GM23338 (cell line): ENCODE measurements around the gene AKNA. TPM values are rescaled to one million over a fixed set of nuclear protein-coding genes. Genes with fewer than 3 reads are reported as not detected.

Source experiments
- ATAC-seq: fragments of 200-7000 bp; cut with Tn5 transposase; 3 replicates; pipeline ENCODE4 v1.9.1; 2020
- DNase-seq: peaks from one replicate; pipeline ENCODE4 v3.0.0-alpha.2; 2015; ENCODE audit warnings: low spot score
- H2AFZ ChIP-seq: fragments of 200-600 bp; sonication (generic); 2 replicates; pipeline ENCODE4 v1.8.0; 2016; ENCODE audit warnings: antibody characterized with exemption, mild to moderate bottlenecking, moderate library complexity
- H3F3A ChIP-seq: fragments of 200-600 bp; sonication (generic); replicated peaks from 2 replicates; pipeline ENCODE4 v1.8.0; 2017; ENCODE audit warnings: antibody characterized with exemption, mixed run types, low read depth
- H3K27ac ChIP-seq: fragments of 200-600 bp; sonication (generic); 2 replicates; pipeline ENCODE4 v1.6.1; 2016; ENCODE audit warnings: low read depth
- H3K27me3 ChIP-seq: fragments of 200-600 bp; sonication (generic); 2 replicates; pipeline ENCODE4 v1.8.0; 2016; ENCODE audit warnings: mild to moderate bottlenecking, mixed run types, moderate library complexity; ENCODE audit not compliant: insufficient read depth
- H3K36me3 ChIP-seq: fragments of 200-600 bp; sonication (generic); 2 replicates; pipeline ENCODE4 v1.8.0; 2016; ENCODE audit warnings: mild to moderate bottlenecking; ENCODE audit not compliant: insufficient read depth
- H3K4me1 ChIP-seq: fragments of 200-600 bp; sonication (generic); 2 replicates; pipeline ENCODE4 v1.8.0; 2016; ENCODE audit warnings: mild to moderate bottlenecking, moderate library complexity; ENCODE audit not compliant: insufficient read depth
- H3K4me2 ChIP-seq: fragments of 200-600 bp; sonication (generic); 2 replicates; pipeline ENCODE4 v1.7.1; 2017; ENCODE audit warnings: mixed run types
- H3K4me3 ChIP-seq: fragments of 200-600 bp; sonication (generic); 2 replicates; pipeline ENCODE4 v1.6.1; 2016; ENCODE audit warnings: mixed run types
- H3K79me2 ChIP-seq: fragments of 200-600 bp; sonication (generic); replicated peaks from 2 replicates; pipeline ENCODE4 v1.8.0; 2017; ENCODE audit warnings: mild to moderate bottlenecking; ENCODE audit not compliant: insufficient read depth
- H3K9me2 ChIP-seq: fragments of 200-600 bp; sonication (generic); 2 replicates; pipeline ENCODE4 v1.8.0; 2017; ENCODE audit not compliant: insufficient read depth
- H4K20me1 ChIP-seq: fragments of 200-600 bp; sonication (generic); replicated peaks from 2 replicates; pipeline ENCODE4 v1.8.0; 2017; ENCODE audit warnings: mild to moderate bottlenecking; ENCODE audit not compliant: insufficient read depth
- H3K27ac Mint-ChIP-seq: 2 replicates; pipeline ENCODE4 v1.8.0; 2020; ENCODE audit warnings: inconsistent platforms, mild to moderate bottlenecking, moderate library complexity, mixed read lengths
- H3K27me3 Mint-ChIP-seq: 3 replicates; pipeline ENCODE4 v1.8.0; 2022; ENCODE audit warnings: low read depth, mild to moderate bottlenecking, moderate library complexity, mixed read lengths, inconsistent platforms; ENCODE audit not compliant: insufficient read depth, poor library complexity
- H3K36me3 Mint-ChIP-seq: 3 replicates; pipeline ENCODE4 v1.8.0; 2021; ENCODE audit warnings: low read depth, mild to moderate bottlenecking, inconsistent platforms, moderate library complexity, mixed read lengths
- H3K4me1 Mint-ChIP-seq: 3 replicates; pipeline ENCODE4 v1.8.0; 2020; ENCODE audit warnings: mild to moderate bottlenecking, inconsistent platforms, mixed read lengths
- H3K4me3 Mint-ChIP-seq: 3 replicates; pipeline ENCODE4 v1.8.0; 2021; ENCODE audit warnings: moderate library complexity, mild to moderate bottlenecking, inconsistent platforms, mixed read lengths
- H3K9me3 Mint-ChIP-seq: 3 replicates; pipeline ENCODE4 v1.8.0; 2020; ENCODE audit warnings: moderate library complexity, mild to moderate bottlenecking, inconsistent platforms, mixed read lengths
- CREB1 ChIP-seq: fragments of 250-450 bp; sonication (Bioruptor Pico); IDR thresholded peaks from 2 replicates; pipeline ENCODE4 v1.5.0; 2020; ENCODE audit warnings: low read depth, mild to moderate bottlenecking, moderate library complexity
- STAT1 ChIP-seq: IDR thresholded peaks from one replicate; pipeline ENCODE4 v1.6.1; 2016; ENCODE audit warnings: antibody characterized with exemption; ENCODE audit not compliant: unreplicated experiment
- ZNF114 ChIP-seq: fragments of 250-450 bp; sonication (Bioruptor Pico); IDR thresholded peaks from 2 replicates; pipeline ENCODE4 v1.5.0; 2020; ENCODE audit warnings: mild to moderate bottlenecking, moderate library complexity
- polyA plus RNA-seq: library from polyadenylated mRNA; unstranded; fragments of >200 nt; fragmentation: Nextera tagmentation; extraction: Ambion mirVana; gene quantifications from 2 replicates; pipeline ENCODE4 v1.2.1, GENCODE V29; 2016
- total RNA-seq: library from RNA; depleted of rRNA; stranded (reverse); fragments of >200 nt; shearing (Covaris generic); gene quantifications from 2 replicates; pipeline ENCODE4 v1.2.3, GENCODE V29; 2014
- TF ChIP-seq, protein P1 (sequence below): fragments of 250-450 bp; sonication (Bioruptor Pico); IDR thresholded peaks from 2 replicates; pipeline ENCODE4 v1.5.0; 2020; ENCODE audit warnings: mild to moderate bottlenecking, moderate library complexity
- TF ChIP-seq, protein P2 (sequence below): IDR thresholded peaks from one replicate; pipeline ENCODE4 v1.6.1; 2018; ENCODE audit warnings: antibody characterized with exemption; ENCODE audit not compliant: unreplicated experiment
- TF ChIP-seq, protein P3 (sequence below), 2 experiments: fragments of 200-600 bp in 1 of 2; sonication (generic) in 1 of 2; conservative IDR thresholded peaks; 2 replicates each; pipeline versions ENCODE4 v1.5.1 to v1.6.1; 2016 to 2017; ENCODE audit warnings: antibody characterized with exemption in 2 of 2, low read depth in 2 of 2, mild to moderate bottlenecking in 2 of 2, moderate library complexity in 1 of 2

Gene AKNA
- total and polyA plus RNA-seq, 2 experiments from 2014 or later: 9.0 to 28.1 TPM

DNA sequence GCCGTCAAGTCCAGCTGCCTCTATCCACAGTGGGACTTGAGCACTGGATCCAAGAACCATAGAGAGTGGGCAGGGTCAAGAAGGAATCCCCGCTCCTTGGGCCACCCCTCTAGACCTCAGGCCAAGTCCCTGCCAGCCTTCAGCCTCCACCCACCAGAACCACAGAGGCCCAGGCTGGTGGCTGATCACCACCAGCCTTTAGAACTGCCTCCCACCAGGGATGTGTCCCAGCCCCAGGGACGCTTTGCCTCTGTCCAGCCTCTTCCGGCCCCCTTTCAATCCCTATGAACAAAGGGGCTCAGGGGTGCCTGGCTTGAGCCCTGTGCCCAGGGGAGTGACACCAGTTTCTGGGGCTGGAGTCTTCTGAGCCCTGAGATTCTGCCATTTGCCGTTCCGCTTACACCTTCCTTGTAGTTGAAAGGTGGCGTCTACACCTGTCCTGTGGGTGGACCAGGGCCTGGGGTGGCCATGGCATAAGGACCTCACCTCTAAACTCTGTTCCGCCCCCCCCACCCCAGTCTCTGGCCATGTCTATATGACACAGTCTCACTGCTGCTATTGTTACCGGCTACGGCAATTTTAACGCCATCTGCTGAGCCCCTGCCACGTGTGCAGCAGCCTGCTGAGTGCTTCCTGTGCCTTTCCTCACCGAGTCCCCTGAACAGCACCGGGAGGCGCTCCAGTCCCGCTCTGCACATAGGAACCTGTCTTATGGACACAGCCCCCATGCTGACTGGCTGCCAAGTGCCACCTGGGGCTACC lies 100.6 kb downstream of the AKNA start:
- Mint-ChIP-seq H3K4me1 (peaks cover 23% of the 10 kb centered on the region), H3K36me3 (peaks cover 4% of the 10 kb centered on the region; the same call in 2 of the 3 replicates), H3K4me3 (no peak overlapping the region), H3K27me3 (no peaks in the 10 kb centered on the region), H3K27ac (no peak overlapping the region), H3K9me3 (no peaks in the 10 kb centered on the region; the same call in 2 of the 3 replicates)
- ATAC-seq (no peak), DNase-seq (no peak)
- H3K9me2 ChIP-seq: no peaks in the 10 kb centered on the region
- H3K27ac ChIP-seq: no peak overlapping the region
- H3K36me3 ChIP-seq: 0 out of 2 replicates have a peak, but pooled peaks cover 1% of the 10 kb centered on the region
- no peak overlapping the region for H3K4me3 ChIP-seq
- no peak overlapping the region for H3K4me2 ChIP-seq
- no peak overlapping the region for H2AFZ ChIP-seq
- peaks cover 7% of the 10 kb centered on the region for H3K4me1 ChIP-seq
- TF ChIP-seq CREB1 (CRISPR knock-in tag) (no peak), STAT1 (no peak), ZNF114 (CRISPR knock-in tag) (no peak)
- TF ChIP-seq, protein P1, sequence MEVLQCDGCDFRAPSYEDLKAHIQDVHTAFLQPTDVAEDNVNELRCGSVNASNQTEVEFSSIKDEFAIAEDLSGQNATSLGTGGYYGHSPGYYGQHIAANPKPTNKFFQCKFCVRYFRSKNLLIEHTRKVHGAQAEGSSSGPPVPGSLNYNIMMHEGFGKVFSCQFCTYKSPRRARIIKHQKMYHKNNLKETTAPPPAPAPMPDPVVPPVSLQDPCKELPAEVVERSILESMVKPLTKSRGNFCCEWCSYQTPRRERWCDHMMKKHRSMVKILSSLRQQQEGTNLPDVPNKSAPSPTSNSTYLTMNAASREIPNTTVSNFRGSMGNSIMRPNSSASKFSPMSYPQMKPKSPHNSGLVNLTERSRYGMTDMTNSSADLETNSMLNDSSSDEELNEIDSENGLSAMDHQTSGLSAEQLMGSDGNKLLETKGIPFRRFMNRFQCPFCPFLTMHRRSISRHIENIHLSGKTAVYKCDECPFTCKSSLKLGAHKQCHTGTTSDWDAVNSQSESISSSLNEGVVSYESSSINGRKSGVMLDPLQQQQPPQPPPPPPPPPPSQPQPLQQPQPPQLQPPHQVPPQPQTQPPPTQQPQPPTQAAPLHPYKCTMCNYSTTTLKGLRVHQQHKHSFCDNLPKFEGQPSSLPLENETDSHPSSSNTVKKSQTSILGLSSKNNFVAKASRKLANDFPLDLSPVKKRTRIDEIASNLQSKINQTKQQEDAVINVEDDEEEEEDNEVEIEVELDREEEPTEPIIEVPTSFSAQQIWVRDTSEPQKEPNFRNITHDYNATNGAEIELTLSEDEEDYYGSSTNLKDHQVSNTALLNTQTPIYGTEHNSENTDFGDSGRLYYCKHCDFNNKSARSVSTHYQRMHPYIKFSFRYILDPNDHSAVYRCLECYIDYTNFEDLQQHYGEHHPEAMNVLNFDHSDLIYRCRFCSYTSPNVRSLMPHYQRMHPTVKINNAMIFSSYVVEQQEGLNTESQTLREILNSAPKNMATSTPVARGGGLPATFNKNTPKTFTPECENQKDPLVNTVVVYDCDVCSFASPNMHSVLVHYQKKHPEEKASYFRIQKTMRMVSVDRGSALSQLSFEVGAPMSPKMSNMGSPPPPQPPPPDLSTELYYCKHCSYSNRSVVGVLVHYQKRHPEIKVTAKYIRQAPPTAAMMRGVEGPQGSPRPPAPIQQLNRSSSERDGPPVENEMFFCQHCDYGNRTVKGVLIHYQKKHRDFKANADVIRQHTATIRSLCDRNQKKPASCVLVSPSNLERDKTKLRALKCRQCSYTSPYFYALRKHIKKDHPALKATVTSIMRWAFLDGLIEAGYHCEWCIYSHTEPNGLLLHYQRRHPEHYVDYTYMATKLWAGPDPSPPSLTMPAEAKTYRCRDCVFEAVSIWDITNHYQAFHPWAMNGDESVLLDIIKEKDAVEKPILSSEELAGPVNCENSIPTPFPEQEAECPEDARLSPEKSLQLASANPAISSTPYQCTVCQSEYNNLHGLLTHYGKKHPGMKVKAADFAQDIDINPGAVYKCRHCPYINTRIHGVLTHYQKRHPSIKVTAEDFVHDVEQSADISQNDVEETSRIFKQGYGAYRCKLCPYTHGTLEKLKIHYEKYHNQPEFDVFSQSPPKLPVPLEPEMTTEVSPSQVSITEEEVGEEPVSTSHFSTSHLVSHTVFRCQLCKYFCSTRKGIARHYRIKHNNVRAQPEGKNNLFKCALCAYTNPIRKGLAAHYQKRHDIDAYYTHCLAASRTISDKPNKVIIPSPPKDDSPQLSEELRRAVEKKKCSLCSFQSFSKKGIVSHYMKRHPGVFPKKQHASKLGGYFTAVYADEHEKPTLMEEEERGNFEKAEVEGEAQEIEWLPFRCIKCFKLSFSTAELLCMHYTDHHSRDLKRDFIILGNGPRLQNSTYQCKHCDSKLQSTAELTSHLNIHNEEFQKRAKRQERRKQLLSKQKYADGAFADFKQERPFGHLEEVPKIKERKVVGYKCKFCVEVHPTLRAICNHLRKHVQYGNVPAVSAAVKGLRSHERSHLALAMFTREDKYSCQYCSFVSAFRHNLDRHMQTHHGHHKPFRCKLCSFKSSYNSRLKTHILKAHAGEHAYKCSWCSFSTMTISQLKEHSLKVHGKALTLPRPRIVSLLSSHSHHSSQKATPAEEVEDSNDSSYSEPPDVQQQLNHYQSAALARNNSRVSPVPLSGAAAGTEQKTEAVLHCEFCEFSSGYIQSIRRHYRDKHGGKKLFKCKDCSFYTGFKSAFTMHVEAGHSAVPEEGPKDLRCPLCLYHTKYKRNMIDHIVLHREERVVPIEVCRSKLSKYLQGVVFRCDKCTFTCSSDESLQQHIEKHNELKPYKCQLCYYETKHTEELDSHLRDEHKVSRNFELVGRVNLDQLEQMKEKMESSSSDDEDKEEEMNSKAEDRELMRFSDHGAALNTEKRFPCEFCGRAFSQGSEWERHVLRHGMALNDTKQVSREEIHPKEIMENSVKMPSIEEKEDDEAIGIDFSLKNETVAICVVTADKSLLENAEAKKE: no peak
- TF ChIP-seq, protein P2, sequence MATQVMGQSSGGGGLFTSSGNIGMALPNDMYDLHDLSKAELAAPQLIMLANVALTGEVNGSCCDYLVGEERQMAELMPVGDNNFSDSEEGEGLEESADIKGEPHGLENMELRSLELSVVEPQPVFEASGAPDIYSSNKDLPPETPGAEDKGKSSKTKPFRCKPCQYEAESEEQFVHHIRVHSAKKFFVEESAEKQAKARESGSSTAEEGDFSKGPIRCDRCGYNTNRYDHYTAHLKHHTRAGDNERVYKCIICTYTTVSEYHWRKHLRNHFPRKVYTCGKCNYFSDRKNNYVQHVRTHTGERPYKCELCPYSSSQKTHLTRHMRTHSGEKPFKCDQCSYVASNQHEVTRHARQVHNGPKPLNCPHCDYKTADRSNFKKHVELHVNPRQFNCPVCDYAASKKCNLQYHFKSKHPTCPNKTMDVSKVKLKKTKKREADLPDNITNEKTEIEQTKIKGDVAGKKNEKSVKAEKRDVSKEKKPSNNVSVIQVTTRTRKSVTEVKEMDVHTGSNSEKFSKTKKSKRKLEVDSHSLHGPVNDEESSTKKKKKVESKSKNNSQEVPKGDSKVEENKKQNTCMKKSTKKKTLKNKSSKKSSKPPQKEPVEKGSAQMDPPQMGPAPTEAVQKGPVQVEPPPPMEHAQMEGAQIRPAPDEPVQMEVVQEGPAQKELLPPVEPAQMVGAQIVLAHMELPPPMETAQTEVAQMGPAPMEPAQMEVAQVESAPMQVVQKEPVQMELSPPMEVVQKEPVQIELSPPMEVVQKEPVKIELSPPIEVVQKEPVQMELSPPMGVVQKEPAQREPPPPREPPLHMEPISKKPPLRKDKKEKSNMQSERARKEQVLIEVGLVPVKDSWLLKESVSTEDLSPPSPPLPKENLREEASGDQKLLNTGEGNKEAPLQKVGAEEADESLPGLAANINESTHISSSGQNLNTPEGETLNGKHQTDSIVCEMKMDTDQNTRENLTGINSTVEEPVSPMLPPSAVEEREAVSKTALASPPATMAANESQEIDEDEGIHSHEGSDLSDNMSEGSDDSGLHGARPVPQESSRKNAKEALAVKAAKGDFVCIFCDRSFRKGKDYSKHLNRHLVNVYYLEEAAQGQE: no peak
- TF ChIP-seq, protein P3, sequence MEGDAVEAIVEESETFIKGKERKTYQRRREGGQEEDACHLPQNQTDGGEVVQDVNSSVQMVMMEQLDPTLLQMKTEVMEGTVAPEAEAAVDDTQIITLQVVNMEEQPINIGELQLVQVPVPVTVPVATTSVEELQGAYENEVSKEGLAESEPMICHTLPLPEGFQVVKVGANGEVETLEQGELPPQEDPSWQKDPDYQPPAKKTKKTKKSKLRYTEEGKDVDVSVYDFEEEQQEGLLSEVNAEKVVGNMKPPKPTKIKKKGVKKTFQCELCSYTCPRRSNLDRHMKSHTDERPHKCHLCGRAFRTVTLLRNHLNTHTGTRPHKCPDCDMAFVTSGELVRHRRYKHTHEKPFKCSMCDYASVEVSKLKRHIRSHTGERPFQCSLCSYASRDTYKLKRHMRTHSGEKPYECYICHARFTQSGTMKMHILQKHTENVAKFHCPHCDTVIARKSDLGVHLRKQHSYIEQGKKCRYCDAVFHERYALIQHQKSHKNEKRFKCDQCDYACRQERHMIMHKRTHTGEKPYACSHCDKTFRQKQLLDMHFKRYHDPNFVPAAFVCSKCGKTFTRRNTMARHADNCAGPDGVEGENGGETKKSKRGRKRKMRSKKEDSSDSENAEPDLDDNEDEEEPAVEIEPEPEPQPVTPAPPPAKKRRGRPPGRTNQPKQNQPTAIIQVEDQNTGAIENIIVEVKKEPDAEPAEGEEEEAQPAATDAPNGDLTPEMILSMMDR (conservative IDR thresholded peaks at IDR 0.05; ENCODE audit: low read depth in 2 of 2): 0 out of 4 replicates have a peak, but pooled peaks of 1 of the 2 experiments have one; percentile 15
- H4K20me1 ChIP-seq: no peaks in the 10 kb centered on the region
- H3F3A ChIP-seq: no peaks in the 10 kb centered on the region
- no peaks in the 10 kb centered on the region for H3K79me2 ChIP-seq
- no peaks in the 10 kb centered on the region for H3K27me3 ChIP-seq
